Caco-2 (cell line): ENCODE measurements around the gene VGLL1. TPM values are rescaled to one million over a fixed set of nuclear protein-coding genes. Genes with fewer than 3 reads are reported as not detected.

Experiments
- BruUV-seq: library from RNA; stranded (reverse); fragments of 400-500 nt; replicated peaks from 2 replicates; lab custom pipeline; 2021; lab: Mats Ljungman, UMichigan
- CTCF ChIA-PET: fragments of 300-600 bp; sonication (Branson Sonifier 250); formaldehyde crosslinking; loops from one replicate; lab custom pipeline; 2022; ENCODE audit warnings: antibody characterized with exemption; lab: Charles Lee
- POLR2A ChIA-PET: fragments of 300-600 bp; sonication (Branson Sonifier 250); formaldehyde crosslinking; loops from one replicate; lab custom pipeline; 2022; ENCODE audit warnings: antibody characterized with exemption; lab: Charles Lee
- DNase-seq, 2 experiments: peaks; one replicate each; pipeline versions ENCODE4 v3.0.0 to v3.0.0-alpha.2; 2020 to 2022
- H3K27me3 ChIP-seq: replicated peaks from 2 replicates; pipeline ENCODE4 v1.6.0; 2011; ENCODE audit warnings: low read length; ENCODE audit not compliant: control insufficient read depth, insufficient read depth
- H3K36me3 ChIP-seq: 2 replicates; pipeline ENCODE4 v1.5.1; 2011; ENCODE audit warnings: low read length; ENCODE audit not compliant: control insufficient read depth, insufficient read depth
- H3K4me1 ChIP-seq: fragments of 250-450 bp; sonication (Bioruptor Pico); 2 replicates; pipeline ENCODE4 v1.5.1; 2020; ENCODE audit warnings: mild to moderate bottlenecking
- H3K4me3 ChIP-seq: 2 replicates; pipeline ENCODE4 v1.5.1; 2011; ENCODE audit warnings: low read depth, mild to moderate bottlenecking, control low read depth, low read length
- H3K9me3 ChIP-seq: fragments of 250-450 bp; sonication (Bioruptor Pico); 2 replicates; pipeline ENCODE4 v1.5.1; 2020; ENCODE audit warnings: mild to moderate bottlenecking, moderate library complexity
- H3K27ac Mint-ChIP-seq: one replicate; pipeline ENCODE4 v1.8.0; 2022; ENCODE audit warnings: mixed read lengths; ENCODE audit not compliant: unreplicated experiment
- H3K27me3 Mint-ChIP-seq: one replicate; pipeline ENCODE4 v1.8.0; 2022; ENCODE audit warnings: mixed read lengths; ENCODE audit not compliant: insufficient read depth, unreplicated experiment
- H3K36me3 Mint-ChIP-seq: one replicate; pipeline ENCODE4 v1.8.0; 2022; ENCODE audit warnings: mild to moderate bottlenecking, mixed read lengths; ENCODE audit not compliant: insufficient read depth, unreplicated experiment
- H3K4me1 Mint-ChIP-seq: one replicate; pipeline ENCODE4 v1.8.0; 2022; ENCODE audit warnings: low read depth, mixed read lengths; ENCODE audit not compliant: unreplicated experiment
- H3K4me3 Mint-ChIP-seq: one replicate; pipeline ENCODE4 v1.8.0; 2022; ENCODE audit warnings: mild to moderate bottlenecking, moderate library complexity, mixed read lengths; ENCODE audit not compliant: unreplicated experiment
- H3K9me3 Mint-ChIP-seq: one replicate; pipeline ENCODE4 v1.8.0; 2022; ENCODE audit warnings: mixed read lengths; ENCODE audit not compliant: unreplicated experiment
- intact Hi-C: fragments of 100-400 bp; cut with micrococcal nuclease; formaldehyde crosslinking; loops from one replicate; pipeline ENCODE4 v1.10.0; 2022; ENCODE audit not compliant: unreplicated experiment
- total RNA-seq: library from RNA; stranded (reverse); gene quantifications from 2 replicates; pipeline ENCODE4 v1.2.3, GENCODE V29; 2022
- TF ChIP-seq, protein P1 (sequence below), 2 experiments: fragments of 200-600 bp in 1 of 2; IDR thresholded peaks; 1 replicate in 1 of 2; 2 replicates in 1 of 2; pipeline versions ENCODE4 v1.5.1 to v1.8.0; 2011 to 2022; ENCODE audit warnings: antibody characterized with exemption in 1 of 2, control low read depth in 1 of 2, inconsistent platforms in 1 of 2, low read depth in 1 of 2, low read length in 1 of 2, mild to moderate bottlenecking in 1 of 2, moderate library complexity in 1 of 2; ENCODE audit not compliant: insufficient read depth in 1 of 2, severe bottlenecking in 1 of 2, unreplicated experiment in 1 of 2

VGLL1 gene
- total RNA-seq, 1 experiment from 2014 or later: 49.5 TPM

DNA sequence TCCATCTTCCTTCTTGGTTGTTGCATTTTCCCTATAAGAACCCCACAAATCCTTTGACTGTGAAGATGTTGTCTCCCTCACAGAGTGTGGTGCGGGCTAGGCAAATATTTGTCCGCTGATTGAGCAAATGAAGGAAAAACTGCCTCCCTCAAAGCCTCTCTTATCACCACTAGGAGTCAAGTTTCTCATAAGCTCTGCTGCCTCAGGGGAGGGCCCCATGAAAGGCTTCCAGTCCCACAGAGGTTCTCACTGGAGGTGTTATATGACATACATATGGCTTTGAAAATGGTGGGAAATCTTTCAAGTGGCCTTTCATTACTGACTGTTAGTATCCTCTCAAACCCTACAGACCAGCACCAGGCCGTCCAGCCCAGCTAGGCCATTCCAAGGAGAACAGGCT lies 9.3 kb downstream of the VGLL1 start:
- CTCF ChIA-PET: interaction anchor here (0.6 kb wide), 1 partner anchor 8 kb away, joined by 3 read pairs; no protein-coding TSS in a partner anchor
- no peak overlapping the region for H3K4me3 Mint-ChIP-seq
- H3K27ac Mint-ChIP-seq: peak overlapping the region; percentile 61

DNA sequence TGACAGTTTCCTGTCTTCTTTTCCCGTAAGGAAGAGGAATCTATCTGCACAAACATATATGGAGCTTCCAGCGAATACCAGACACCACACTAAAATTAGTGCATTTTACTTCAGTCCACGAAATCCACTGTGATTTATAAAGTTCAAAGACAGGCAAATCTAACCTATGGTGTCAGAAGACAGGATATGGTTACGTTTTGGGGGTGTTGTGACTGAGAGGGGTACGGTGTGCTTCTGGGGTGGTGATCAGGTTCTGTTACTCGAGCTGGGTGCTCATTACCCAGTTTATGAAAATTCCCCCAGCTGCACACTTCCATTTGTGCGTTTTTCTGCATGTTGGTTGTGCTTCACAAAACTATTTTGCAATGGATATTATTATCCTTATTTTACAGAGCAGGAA lies 10.3 kb downstream of the VGLL1 start:
- BruUV-seq: no TSS peak
- Mint-ChIP-seq H3K9me3 (no peaks in the 10 kb centered on the region), H3K27ac (no peak overlapping the region), H3K36me3 (peaks cover 34% of the 10 kb centered on the region), H3K27me3 (no peaks in the 10 kb centered on the region), H3K4me3 (no peak overlapping the region), H3K4me1 (peaks cover 17% of the 10 kb centered on the region)
- CTCF ChIA-PET: no interaction called here
- Histone ChIP-seq H3K4me1 (no peaks in the 10 kb centered on the region), H3K27me3 (no peaks in the 10 kb centered on the region), H3K4me3 (no peak overlapping the region), H3K36me3 (no peaks in the 10 kb centered on the region), H3K9me3 (no peaks in the 10 kb centered on the region)
- TF ChIP-seq, protein P1, sequence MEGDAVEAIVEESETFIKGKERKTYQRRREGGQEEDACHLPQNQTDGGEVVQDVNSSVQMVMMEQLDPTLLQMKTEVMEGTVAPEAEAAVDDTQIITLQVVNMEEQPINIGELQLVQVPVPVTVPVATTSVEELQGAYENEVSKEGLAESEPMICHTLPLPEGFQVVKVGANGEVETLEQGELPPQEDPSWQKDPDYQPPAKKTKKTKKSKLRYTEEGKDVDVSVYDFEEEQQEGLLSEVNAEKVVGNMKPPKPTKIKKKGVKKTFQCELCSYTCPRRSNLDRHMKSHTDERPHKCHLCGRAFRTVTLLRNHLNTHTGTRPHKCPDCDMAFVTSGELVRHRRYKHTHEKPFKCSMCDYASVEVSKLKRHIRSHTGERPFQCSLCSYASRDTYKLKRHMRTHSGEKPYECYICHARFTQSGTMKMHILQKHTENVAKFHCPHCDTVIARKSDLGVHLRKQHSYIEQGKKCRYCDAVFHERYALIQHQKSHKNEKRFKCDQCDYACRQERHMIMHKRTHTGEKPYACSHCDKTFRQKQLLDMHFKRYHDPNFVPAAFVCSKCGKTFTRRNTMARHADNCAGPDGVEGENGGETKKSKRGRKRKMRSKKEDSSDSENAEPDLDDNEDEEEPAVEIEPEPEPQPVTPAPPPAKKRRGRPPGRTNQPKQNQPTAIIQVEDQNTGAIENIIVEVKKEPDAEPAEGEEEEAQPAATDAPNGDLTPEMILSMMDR (IDR thresholded peaks at IDR 0.05; ENCODE audit: insufficient read depth in 1 of 2, low read depth in 1 of 2, low read length in 1 of 2, severe bottlenecking in 1 of 2, unreplicated experiment in 1 of 2): no peak
- POLR2A ChIA-PET: no interaction called here
- intact Hi-C loops: no loop called here
- DNase-seq: no peak

More for the DNA sequence above, 9.3 kb downstream of the VGLL1 start:
- intact Hi-C loops: no loop called here
- no peaks in the 10 kb centered on the region for H3K9me3 Mint-ChIP-seq
- no peaks in the 10 kb centered on the region for H3K27me3 ChIP-seq
- TF ChIP-seq, protein P1 (IDR thresholded peaks at IDR 0.05; ENCODE audit: insufficient read depth in 1 of 2, low read depth in 1 of 2, low read length in 1 of 2, severe bottlenecking in 1 of 2, unreplicated experiment in 1 of 2): no peak
- H3K4me1 ChIP-seq: no peaks in the 10 kb centered on the region
- BruUV-seq: no TSS peak
- POLR2A ChIA-PET: no interaction called here
- peaks cover 17% of the 10 kb centered on the region for H3K4me1 Mint-ChIP-seq
- peaks cover 41% of the 10 kb centered on the region for H3K36me3 Mint-ChIP-seq
- no peaks in the 10 kb centered on the region for H3K27me3 Mint-ChIP-seq
- H3K9me3 ChIP-seq: no peaks in the 10 kb centered on the region
- DNase-seq: peak; percentile 8 to 30
- no peak overlapping the region for H3K4me3 ChIP-seq
- H3K36me3 ChIP-seq: no peaks in the 10 kb centered on the region

DNA sequence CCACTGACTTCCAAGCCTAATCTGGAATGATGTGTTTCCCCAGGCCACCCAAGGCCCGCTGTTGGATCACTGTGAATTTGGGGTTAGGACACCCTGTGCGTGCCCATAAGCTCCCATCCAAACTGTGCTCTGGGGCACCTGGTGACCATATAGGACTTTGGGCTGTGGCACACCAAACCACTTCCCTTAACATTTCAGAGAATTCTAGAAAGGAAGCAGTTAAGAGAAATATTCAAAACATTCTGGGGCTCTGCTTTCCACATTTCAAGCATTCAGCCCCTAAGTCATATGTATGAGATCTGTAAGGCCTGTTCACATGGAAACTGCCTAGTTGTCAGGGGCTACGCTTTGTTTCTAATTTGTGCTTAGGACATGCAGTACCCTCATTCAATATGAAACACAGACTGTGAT lies 14.4 kb downstream of the VGLL1 start:
- no peaks in the 10 kb centered on the region for H3K27me3 Mint-ChIP-seq
- no peaks in the 10 kb centered on the region for H3K9me3 Mint-ChIP-seq
- no peaks in the 10 kb centered on the region for H3K9me3 ChIP-seq

More for the DNA sequence above, 14.4 kb downstream of the VGLL1 start:
- Mint-ChIP-seq H3K4me1 (no peaks in the 10 kb centered on the region), H3K27ac (no peak overlapping the region), H3K4me3 (no peak overlapping the region), H3K36me3 (peaks cover 15% of the 10 kb centered on the region)
- intact Hi-C loops: no loop called here
- TF ChIP-seq, protein P1 (IDR thresholded peaks at IDR 0.05; ENCODE audit: insufficient read depth in 1 of 2, low read depth in 1 of 2, low read length in 1 of 2, severe bottlenecking in 1 of 2, unreplicated experiment in 1 of 2): no peak
- Histone ChIP-seq H3K36me3 (no peaks in the 10 kb centered on the region), H3K4me3 (no peak overlapping the region), H3K4me1 (no peaks in the 10 kb centered on the region), H3K27me3 (no peaks in the 10 kb centered on the region)
- no peak for DNase-seq
- no TSS peak for BruUV-seq
- ChIA-PET POLR2A (no interaction called here), CTCF (no interaction called here)
